NCI-H2171 (cell line): ENCODE data around the gene SMCO2.

ENCODE experiments used
- DNase-seq: peaks from one replicate; lab custom pipeline; 2025; lab: John Stamatoyannopoulos, UW

The SMCO2 gene

DNA sequence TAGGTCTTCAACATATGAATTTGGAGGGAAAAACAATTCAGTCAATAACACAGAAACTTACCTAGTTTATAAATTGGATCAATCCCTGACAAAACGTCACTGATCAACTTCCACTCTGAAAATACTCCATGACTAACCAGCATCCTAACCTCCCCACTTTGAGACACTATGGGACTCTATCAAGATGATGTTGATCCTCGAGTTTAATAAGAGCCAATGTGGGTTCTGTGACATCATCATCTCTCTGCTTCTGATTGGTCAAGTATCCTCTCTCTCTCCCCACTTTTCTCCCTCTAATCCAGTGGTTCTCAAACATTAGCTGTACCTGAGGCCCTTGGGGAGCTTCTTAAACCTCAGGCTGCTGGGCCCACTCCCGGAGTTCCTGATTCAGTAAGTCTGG, at the start of gene SMCO2:
Gene SMCO2 (plus strand): TSS at position 301 of the 400 bp plus-strand sequence. CDS start 23,896 bp downstream, outside the sequence.
- no peak for DNase-seq

DNA sequence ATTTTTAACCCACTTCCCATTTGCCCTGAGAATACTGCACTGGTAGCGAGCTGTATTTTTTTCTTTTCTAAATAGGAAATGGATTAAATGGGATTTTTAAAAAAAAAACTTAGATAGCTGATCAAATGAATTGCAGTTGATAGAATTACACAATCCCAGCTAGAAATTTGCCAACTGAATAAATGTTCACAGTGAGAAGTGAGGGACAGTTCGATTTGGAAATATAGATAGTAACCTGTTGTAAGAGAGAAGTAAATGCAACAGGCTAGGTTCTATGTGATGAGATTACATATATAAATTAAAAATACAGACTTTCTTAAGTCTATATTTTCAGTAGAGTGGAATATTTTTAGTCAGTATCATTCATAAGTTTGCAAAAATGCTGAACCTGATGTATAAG, 48.1 kb upstream of the SMCO2 start:
- DNase-seq: no peak

DNA sequence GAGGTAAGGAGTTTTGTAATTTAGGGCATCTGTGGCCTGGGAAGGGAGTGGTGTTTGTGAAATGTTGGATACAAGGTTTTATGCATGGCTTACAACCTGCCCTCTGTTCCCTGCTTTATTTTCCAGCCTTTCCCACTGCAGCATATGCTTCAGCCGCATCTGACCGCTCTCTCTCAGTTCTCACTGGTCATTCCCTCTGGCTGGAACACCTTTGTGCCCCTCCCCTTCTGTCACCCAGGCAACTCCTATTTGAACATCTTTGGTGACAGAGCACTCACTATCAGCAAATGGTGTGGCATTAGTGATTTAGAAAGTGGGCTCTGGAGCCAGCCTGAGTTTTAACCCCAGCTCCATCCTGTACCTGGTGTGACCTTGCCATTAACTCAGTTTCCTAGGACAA, 47.5 kb upstream of the SMCO2 start:
- no peak for DNase-seq

DNA sequence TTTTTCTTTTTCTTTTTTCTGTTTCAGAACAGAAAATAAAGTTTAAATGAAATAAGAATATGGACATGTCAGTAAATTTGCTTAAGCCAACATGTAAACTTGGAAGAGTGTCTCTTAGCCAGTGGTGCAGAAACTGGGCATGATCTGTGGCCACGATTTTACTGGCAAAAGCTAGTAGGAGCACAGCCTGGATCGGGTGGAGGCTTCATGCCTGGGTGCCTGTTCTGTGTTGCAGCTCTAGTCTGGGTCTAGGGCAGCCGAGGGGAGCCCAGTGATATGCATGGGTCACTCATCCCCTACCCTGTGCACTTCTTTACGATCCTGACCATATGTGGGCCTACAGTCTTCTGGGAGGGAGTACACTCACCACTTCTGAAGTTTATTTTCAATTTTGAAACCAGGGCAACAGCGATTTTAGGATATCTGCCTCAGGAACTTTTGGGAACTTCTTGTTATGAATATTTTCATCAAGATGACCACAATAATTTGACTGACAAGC, 45.6 kb upstream of the SMCO2 start:
- DNase-seq: no peak

DNA sequence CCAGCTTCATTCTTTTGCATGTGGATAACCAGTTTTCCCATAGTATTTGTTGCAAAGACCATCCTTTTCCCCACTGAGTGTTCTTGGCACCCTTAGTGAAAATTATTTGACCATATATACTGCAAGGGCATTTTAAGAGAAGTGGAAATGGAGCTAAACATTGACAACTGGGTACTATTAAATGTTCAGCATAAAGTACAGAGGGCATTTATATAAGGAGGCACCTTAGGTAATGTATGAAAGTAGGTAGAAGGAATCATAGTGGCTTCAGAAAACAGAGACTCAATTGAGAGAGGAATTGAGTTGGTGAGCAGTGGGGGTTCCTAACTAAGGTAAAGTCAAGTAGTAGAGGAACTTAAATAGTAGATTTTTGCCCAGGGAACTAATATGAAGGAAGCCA, 34.5 kb upstream of the SMCO2 start:
- no peak for DNase-seq

DNA sequence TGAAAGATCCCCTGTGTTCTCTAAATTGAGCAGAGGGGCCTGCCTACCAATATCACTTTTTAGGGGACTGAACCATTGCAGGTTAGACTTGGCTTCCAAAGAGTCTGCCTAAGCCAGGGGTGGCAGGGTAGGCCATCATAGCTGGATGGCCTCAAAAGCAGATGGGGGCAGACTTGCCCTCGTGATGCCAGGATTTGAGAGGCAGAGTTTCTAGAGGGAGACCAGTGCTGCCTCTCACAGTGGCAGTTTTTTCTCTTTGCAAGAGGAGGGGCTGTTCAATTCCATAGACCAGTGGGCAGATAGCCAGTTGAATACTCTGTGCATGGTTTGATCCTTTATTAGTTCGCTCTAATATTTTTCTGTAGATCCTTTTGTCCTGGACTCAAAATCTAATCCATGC, 23.8 kb upstream of the SMCO2 start:
- DNase-seq: peak; percentile 10

DNA sequence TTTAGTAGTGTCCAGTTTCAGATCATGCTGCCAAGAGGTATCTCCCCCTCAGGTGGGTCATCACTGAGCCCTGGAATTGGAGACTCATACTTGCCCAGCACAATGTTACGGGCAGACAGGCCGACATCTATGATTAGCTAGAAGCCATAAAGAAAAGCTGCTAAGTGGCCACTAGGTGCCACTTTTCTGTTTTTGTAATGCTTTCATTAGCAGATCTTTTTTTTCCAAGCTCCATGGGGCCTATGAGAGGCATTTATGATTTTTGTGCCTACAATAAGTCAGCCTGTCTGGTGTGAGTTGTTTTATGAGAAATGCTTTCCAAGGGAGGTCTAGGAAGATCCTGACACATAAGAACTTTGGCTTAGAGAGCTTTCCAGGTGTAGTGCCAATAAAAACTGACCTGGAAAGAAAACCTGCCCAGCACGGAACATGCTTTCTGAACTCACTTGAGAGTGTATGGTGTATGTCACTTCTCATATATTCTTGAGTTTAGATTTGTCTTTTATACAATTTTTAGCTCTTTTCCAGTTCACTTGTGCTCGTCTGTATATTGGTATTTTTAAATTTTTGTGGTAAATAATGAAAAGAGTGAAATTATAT, 21.8 kb upstream of the SMCO2 start:
- peak; percentile 67 for DNase-seq

DNA sequence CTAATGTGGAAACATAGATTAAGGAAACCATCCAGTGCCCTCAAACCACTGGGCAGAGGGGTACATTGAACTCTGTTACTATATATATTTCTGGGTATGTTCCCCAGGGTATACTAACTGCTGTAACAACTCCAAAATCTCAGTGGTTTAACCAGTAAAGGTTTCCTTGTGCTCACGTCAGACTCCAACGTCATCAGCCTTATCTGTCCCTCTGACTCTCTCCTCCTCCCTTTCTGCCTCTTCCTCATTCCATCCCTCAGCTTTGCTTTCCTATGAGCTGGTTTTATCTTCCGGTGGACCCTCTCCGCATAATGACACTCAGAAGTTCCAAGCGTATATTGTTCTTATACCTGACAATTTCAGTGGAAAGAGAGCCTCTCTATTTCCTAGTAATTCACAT, 21.2 kb upstream of the SMCO2 start:
- no peak for DNase-seq

DNA sequence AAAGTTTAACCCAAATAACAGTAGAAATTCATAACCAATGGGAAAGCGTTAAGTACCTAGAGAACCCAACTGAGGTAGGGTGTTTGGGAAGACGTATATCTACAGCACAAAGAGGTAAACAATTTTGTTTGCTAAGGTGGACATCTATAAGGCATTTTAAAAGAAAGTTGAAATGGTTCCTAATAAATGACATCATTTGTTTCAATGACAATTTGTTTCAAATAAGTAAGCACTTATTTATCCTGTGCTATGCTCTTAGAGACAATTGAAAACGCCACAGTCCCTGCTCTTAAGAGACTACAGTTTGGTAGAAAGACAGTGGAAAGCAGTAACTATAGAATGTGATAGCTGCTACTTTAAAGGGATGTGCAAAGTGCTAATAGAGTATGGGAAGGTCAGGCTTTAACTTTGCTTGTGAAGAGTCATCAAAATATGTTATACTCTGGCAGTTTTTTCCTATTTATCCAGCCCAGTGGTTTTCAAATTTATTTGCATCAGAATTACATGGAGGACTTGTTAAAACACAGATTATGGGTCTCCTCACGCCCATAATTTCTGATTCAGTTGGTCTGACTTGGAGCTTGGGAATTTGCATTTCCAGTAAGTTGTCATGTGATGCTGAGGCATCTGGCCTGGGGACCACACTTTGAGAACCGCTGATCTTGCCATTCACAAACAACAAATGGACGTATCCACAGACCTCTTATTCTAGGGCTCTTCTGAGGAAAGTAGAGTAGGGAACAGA, 19.6 kb upstream of the SMCO2 start:
- DNase-seq: no peak

DNA sequence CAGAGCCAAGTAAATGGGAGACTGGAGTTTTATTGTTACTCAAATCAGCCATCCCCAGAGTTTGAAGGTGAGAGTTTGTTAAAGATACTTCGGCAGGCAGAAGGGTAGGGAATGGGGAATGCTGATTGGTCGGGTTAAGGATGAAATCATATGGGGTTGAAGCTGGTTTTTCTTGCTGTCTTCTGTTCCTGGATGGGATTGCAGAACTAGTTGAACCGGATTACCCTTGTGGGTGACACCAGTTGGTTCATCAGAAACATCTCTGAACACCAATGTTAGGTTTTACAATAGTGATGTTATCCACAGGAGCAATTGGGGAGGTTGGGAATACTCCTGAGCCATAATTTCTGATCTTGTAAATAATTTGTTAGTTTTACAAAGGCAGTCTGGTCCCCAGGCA, 18.7 kb upstream of the SMCO2 start:
- DNase-seq: no peak

DNA sequence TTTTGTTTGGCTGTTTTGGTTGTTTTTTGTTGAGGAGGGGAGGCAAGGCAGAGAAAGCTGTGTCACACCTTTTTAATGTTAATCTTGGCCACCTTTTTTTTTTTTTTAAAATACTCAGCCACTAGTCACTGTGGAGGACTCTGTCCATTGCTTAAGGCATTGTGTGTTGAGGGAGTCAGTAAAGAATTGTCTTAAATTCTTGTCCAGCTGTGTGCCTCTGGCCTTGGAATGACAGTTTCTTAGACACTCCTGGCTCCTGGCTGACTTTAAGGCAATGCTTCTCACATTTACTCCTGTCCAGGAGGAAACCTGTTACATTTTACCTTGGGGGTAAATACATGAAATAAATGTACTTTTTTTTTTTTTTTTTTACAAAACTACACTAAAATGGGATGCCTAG, 18.1 kb upstream of the SMCO2 start:
- DNase-seq: no peak

DNA sequence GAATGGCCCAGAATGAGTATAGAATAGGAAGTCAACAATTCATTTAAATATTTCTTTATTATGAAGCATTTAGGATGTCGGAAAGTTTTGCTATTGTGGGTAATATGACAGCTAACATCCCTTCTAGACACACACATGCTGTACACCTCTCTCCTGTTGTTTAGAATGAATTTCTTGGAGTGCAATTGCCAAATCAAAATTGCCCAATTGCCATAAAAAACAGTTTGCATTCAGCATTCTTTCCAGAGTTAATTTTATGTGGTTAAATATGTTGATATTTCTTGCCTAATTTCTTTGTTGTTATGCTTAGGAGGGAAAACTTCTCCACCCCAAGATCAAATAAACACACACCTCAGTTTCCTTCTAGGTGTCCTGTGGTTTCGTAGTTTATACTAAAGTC, 16.9 kb upstream of the SMCO2 start:
- DNase-seq: no peak

DNA sequence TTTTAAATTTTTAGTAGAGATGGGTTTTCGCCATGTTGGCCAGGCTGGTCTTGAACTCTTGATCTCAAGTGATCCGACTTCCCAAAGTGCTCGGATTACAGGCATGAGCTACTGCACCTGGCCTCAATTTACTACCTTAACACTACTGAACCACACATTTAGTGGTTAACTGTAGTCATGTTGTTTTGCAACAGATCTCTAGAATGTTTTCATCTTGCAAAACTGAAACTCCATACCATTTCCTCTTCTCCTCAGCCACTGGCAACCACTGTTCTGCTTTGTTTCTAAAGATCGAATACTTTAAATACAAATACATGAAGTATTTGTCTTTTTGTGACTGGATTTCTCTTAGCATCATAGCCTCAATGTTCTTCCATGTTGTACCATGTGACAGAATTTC, 15.4 kb upstream of the SMCO2 start:
- no peak for DNase-seq

DNA sequence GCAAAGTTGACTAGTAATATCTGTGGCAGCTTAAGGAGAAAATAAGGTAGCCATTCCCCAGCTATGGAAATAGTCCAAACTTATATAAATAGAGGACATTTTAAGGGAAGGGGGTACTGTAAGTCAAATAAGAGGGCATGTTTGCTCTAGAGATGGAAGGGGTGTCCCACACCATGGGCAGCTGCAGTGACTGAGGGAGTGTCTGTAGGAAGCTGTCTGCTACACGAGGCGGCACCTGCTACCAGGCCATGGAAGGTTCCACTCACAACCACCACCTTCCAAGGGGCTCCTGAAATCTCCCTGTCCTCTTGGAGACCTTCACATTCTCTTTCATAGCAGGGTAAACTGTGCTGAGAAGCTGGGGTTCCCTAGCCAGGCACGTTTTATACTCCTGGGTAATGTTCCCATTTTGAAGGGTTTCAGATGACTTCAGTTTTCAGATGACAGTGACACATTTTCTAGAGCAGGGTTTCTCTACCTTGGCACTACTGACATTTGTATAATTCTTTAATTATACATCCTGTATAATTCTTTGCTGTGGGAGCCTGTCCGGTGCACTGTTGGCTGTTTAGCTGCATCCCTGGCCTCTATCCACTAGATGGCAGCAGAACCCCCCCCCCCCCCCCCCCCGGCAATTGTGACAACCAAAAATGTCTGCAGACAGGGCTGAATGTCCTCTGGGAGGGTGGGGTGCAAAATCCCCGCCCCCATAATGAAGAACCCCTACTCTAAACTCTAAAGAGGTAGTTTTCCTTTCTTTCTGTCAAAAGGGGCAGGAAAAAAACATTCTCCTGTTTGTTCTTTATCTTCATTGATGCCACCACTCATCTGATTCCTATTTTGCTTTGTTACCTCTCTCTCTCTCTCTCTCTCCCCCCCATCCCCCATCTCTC, 11.6 kb upstream of the SMCO2 start:
- DNase-seq: no peak

DNA sequence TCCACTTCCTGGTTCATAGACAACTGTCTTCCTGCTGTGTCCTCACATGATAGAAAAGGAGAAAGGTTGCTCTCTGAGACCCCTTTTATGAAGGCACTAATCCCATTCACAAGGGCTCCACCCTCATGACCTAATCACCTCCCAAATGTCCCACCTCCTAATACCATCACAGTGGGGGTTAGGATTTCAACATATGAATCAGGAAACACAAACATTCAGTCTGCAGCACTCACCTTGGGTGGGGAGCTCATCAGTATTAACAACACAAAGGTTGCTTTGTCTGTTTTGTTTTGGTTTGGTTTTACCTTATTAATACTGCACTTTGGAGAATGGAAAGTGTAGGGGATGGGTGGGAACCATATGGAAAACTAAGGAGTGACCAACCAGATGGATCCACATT, 10.5 kb upstream of the SMCO2 start:
- no peak for DNase-seq

DNA sequence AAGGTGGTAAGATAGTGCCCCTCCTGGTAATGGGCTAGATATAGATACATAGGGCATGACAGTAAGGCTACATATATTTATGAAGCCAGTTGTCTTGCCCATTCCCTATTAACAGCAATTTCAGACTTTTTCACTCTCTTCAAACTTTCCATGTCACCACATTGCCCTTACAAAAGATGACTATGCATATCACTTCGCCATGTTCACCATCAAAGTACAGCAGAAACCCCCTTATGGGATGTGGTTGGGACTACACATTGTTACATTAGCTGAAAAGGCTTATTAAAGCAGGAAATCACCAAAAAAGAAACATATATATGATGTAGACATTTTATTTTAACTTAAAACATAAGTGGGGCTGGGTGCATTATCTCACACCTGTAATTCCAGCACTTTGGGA, 9.8 kb upstream of the SMCO2 start:
- DNase-seq: no peak

DNA sequence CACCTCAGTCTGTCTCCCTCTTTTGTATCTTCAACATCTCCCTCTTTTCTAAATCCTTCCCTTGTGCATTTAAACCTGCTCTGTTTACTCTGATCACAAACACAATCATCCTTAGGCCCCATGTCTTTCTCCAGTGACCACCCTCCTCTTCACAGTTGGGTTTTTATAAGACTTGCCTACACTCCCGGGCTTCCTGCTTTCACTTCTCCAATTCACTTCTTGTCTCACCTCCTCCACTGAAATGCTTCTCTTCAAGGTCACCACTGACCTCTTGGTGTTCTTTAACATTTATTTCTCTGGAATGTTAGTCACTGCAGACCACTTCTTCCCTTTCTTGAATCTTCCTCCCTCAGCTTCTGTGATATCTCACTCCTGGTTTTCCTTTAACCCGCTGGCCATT, 8.7 kb upstream of the SMCO2 start:
- no peak for DNase-seq

DNA sequence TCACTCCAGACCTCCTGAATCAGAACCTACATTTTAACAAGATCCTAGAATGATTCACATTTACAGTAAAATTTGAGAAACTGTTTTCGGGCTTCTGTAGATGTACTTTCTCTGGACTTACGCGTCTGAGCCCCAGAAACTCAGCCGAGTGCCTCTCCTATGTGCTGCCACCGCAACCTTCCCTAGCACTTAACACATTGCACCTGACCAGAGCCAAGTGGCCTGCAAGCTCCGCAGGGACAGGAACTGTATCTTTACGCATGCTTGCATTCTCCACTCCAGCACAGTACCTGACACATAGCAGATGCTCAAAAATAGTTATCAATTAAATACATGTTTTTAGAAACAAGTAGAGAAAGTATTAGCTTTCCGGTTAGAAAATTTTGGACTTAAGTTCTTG, 1.2 kb downstream of the SMCO2 start:
- DNase-seq: no peak

DNA sequence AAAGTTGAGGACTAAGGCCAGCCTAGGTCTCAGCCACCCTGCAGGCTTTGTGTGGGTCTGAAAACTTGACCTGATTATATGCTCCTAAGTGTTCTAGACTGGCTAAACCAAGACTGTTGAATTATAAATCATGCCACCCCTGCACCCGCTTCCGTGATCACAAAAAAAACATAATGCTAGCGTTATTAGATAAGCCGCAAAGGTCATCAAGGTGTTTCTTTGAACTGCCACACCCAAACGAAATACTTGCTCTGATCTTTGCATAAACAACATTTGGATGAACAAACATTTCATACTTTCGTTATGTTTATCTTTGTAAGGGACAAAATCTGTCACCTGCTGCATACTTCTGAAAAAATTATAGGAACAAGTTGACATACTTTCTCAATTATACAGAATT, 2.5 kb downstream of the SMCO2 start:
- no peak for DNase-seq

DNA sequence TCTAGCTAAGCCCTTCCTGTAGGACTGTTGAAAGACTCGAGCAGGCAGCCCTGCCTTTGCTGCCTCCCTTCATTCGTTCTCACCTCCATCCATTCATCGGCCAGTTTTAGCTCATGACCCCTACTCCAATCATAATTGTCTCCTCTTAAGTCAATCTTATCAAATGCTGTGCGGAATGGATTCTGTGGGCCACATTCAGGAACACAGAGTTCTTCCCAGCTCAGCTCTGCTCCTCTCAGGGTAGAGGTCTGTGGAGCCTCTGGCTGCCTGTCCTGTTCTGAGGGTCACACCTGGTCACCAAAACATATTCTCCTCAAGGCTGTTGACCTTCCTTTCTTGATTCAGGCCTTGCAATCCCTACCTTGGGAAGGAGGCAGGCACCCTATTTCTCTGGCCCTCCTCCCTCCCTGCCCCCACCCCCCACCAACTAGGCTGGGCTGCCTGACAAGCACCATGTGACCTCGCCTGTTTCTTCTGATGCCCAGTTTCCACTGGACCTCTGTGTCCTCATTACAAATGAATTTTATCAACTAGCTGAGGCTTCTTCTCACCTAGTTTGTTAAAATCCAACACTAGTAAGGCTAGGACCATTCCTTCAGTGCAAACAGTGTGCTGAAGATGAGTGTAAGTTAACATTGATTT, 3.5 kb downstream of the SMCO2 start:
- DNase-seq: no peak

DNA sequence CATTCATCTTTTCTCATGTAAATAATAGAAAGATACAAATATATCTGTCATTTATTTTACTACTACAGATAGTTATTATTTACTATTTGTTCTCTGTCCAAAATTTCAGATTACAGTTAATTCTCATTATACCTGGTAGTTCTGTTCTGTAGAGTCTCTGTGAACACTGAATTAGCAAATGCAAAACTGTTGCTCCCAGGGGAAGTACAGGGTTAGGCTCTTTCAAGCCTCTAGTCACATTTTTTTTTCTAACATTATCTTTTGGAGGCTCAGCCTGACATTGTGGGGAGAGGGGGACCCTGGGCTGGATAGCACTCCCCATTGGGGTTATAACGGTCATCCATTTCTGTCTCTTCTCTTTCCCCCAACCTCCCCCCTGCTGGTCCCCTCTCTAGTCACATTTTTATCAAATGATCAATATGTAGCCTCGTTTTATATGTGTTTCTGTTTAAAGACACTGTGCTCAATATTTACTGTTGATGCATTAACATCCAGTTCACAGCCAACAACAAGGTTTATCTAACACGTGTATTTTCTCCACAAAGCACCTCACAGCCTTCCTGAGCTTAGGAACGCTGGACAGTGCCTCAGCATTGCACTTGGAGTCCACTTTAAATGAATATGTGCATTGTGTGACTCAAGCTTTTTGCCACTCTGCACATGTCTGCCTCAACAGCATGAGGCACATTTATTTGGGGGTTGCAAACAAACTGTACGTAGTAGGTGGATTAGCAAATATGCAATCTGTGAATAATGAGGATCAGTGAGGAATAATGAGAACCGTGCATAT, 4.7 kb downstream of the SMCO2 start:
- no peak for DNase-seq

DNA sequence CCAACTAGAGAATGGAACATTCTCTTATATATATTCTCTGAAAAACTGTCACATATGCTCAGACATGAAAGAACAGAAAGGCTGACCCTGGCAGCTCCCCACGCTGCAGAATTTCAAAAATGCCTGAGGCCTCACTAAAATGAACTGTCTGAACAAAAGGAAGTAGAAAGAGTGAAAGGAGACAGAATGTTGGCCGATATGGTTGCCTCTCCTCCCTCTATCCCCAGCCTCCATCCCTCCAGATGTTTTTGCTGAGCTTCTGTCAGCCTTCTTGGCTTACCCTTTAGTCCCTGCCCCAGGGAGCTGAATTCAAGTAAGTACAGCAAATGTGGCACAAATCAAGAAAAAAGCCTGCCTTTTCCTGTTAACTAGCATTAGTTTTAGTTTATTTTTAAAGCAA, 6.9 kb downstream of the SMCO2 start:
- DNase-seq: no peak
